Activated T-helper 17 cell treated with anti-CD3 and anti-CD28 coated beads, Interleukin-2, amount 50 U/mL, for 72 hours (primary cell): ENCODE measurements around the gene DIP2C. TPM values are rescaled to one million over a fixed set of nuclear protein-coding genes. Genes with fewer than 3 reads are reported as not detected.

Source experiments
- ATAC-seq: fragments of 150-1000 bp; cut with Tn5 transposase; replicated peaks from 2 replicates; pipeline ENCODE4 v1.10.0; 2021; ENCODE audit warnings: mild to moderate bottlenecking, moderate library complexity
- H3K27ac Mint-ChIP-seq: one replicate; pipeline ENCODE4 v1.8.0; 2022; ENCODE audit warnings: mixed read lengths
- H3K27me3 Mint-ChIP-seq: one replicate; pipeline ENCODE4 v1.8.0; 2022; ENCODE audit warnings: mixed read lengths
- H3K36me3 Mint-ChIP-seq: one replicate; pipeline ENCODE4 v1.8.0; 2022; ENCODE audit warnings: low read depth, mild to moderate bottlenecking, mixed read lengths
- H3K4me1 Mint-ChIP-seq: one replicate; pipeline ENCODE4 v1.8.0; 2022; ENCODE audit warnings: mixed read lengths
- H3K4me3 Mint-ChIP-seq: one replicate; pipeline ENCODE4 v1.8.0; 2022; ENCODE audit warnings: mild to moderate bottlenecking, mixed read lengths
- H3K9me3 Mint-ChIP-seq: one replicate; pipeline ENCODE4 v1.8.0; 2022; ENCODE audit warnings: mixed read lengths
- total RNA-seq, 2 donors: library from RNA; stranded (reverse); gene quantifications; one replicate each; pipeline ENCODE4 v1.2.3, GENCODE V29; 2022

The DIP2C gene
- total RNA-seq, 2 donors from 2014 or later = 1.1 to 1.9 TPM

- H3K4me1 Mint-ChIP-seq = no peaks in the 10 kb centered on the region
- no peaks in the 10 kb centered on the region for H3K36me3 Mint-ChIP-seq
- no peak overlapping the region for H3K4me3 Mint-ChIP-seq
Measured at GRCh38 chr10:525565-526315, 163.7 kb downstream of the DIP2C start.

GRCh38 chr10:523925-524324, 165.5 kb downstream of the DIP2C start:
- no peak for ATAC-seq
- H3K27me3 Mint-ChIP-seq = peaks cover 7% of the 10 kb centered on the region

More at GRCh38 chr10:525565-526315, 163.7 kb downstream of the DIP2C start:
- Mint-ChIP-seq H3K27ac (no peak overlapping the region), H3K9me3 (no peaks in the 10 kb centered on the region), H3K27me3 (peaks cover 7% of the 10 kb centered on the region)
- no peak for ATAC-seq

DNA sequence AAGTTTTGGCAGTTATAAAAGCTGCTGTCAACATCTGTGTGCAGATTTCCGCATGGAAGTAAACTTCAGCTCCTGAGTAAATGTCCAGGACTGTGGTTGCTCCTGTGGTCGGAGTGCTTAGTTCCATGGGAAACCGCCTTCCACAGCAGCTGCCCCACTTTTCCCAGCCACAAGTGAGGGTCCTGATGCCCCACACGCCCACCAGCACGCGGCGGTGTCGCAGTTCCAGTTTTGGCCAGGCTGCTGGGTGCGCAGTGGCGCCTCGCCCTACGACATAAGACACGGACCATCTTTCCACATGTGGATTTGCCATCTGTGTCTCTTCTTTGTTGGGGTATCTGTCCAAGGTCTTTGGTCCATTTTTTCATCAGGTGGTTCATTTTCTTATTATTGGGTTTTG, 167.1 kb downstream of the DIP2C start:
- peaks cover 7% of the 10 kb centered on the region for H3K27me3 Mint-ChIP-seq
- H3K27ac Mint-ChIP-seq = no peak overlapping the region
- no peaks in the 10 kb centered on the region for H3K36me3 Mint-ChIP-seq
- H3K9me3 Mint-ChIP-seq = no peaks in the 10 kb centered on the region
- ATAC-seq = no peak
- H3K4me3 Mint-ChIP-seq = no peak overlapping the region
- H3K4me1 Mint-ChIP-seq = no peaks in the 10 kb centered on the region

More at GRCh38 chr10:523925-524324, 165.5 kb downstream of the DIP2C start:
- Mint-ChIP-seq H3K27ac (no peak overlapping the region), H3K9me3 (no peaks in the 10 kb centered on the region), H3K4me1 (no peaks in the 10 kb centered on the region), H3K4me3 (no peak overlapping the region), H3K36me3 (no peaks in the 10 kb centered on the region)

- Mint-ChIP-seq H3K4me1 (no peaks in the 10 kb centered on the region), H3K4me3 (no peak overlapping the region), H3K27me3 (peaks cover 7% of the 10 kb centered on the region), H3K27ac (no peak overlapping the region), H3K9me3 (no peaks in the 10 kb centered on the region), H3K36me3 (no peaks in the 10 kb centered on the region)
- no peak for ATAC-seq
Measured at GRCh38 chr10:521261-522250, 167.9 kb downstream of the DIP2C start.

DNA sequence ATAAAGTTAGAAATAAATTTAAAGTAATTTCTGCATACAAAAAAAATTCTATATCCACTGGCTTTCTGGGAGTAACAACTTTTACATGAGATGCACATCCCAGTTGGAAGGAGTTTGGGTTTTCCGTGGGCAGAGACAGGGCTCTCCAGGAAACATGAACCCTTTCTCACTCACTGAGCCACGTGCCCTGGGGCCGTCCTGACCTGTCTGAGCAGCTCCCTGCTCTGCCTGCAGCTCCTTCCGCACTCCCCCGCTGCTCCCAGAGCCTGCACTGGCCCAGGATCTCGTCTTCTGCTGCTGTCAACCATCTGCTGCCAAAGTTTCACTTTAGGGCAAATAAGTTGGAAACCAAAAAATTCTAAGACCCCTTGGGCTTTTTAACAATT, 169.1 kb downstream of the DIP2C start:
- H3K4me1 Mint-ChIP-seq = no peaks in the 10 kb centered on the region
- H3K36me3 Mint-ChIP-seq = no peaks in the 10 kb centered on the region
- no peak overlapping the region for H3K4me3 Mint-ChIP-seq
- peaks cover 7% of the 10 kb centered on the region for H3K27me3 Mint-ChIP-seq
- H3K9me3 Mint-ChIP-seq = no peaks in the 10 kb centered on the region
- ATAC-seq = no peak
- no peak overlapping the region for H3K27ac Mint-ChIP-seq

DNA sequence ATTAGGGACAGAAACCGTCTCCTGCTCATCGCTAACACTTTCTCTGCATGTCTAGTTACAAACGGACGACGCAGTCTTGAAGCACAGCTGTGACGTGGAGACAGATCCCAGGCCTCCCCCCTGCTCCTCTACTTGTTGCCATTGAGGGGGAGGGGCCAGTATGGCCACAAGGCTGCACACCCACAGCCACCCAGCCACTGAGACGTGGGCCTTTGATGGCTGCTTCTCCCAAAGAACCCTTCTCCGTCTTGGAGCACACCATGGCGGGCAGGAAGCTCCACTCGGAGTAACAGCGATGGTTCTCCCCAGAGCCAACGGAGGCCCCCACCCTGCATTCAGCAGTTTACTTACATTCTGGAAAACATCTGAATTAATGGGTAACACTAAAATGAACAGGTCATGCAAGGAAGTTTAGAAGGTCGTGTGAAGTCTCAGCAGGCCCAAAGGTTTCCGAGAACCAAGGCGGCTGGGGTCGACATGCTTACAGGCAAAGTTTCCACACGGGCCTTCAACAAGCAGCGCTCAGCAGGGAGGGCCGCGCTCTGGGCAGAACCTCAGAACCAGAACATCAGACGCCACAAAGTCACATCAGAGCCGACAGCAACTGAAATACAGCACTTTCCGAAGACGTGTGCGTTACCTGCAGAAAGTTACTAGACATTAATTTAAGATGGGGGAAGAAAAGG, 169.6 kb downstream of the DIP2C start:
- H3K9me3 Mint-ChIP-seq = no peaks in the 10 kb centered on the region

GRCh38 chr10:519055-519715, 170.3 kb downstream of the DIP2C start:
- no peak overlapping the region for H3K4me3 Mint-ChIP-seq
- H3K9me3 Mint-ChIP-seq = no peaks in the 10 kb centered on the region
- no peaks in the 10 kb centered on the region for H3K36me3 Mint-ChIP-seq
- ATAC-seq = no peak
- no peaks in the 10 kb centered on the region for H3K4me1 Mint-ChIP-seq
- H3K27me3 Mint-ChIP-seq = peaks cover 7% of the 10 kb centered on the region
- H3K27ac Mint-ChIP-seq = no peak overlapping the region

More for the DNA sequence above, 169.6 kb downstream of the DIP2C start:
- ATAC-seq = no peak
- no peak overlapping the region for H3K4me3 Mint-ChIP-seq
- H3K4me1 Mint-ChIP-seq = no peaks in the 10 kb centered on the region
- no peaks in the 10 kb centered on the region for H3K36me3 Mint-ChIP-seq
- no peak overlapping the region for H3K27ac Mint-ChIP-seq
- peaks cover 7% of the 10 kb centered on the region for H3K27me3 Mint-ChIP-seq

DNA sequence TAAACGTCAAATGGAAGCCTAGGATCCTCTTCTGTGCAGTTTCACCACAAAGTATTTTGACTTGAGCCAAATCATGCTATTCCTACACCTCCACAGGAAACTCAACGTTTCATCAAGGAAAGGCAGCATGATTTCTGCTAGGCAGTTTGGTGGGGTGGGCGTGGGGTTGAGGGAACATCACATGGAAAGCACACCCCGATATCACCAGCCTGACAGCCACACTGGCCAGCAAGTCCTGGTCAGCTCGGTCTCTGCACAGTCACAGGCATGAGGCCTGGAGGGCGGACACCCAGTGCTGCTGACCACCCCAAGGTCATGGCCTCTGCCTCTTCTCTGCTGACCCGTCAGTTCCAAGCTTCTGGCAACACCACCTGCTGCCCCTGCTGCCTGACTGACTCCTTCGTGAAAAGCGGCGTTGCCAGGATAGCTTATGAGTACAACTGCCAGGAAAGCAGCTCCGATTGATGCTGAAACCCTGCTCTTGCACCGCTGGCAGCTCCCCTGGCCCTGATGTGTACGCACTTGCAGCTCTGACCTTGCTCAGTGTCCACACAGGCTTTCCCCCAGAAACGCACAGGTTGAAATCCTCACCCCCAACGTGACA, 171.5 kb downstream of the DIP2C start:
- no peak overlapping the region for H3K27ac Mint-ChIP-seq
- H3K9me3 Mint-ChIP-seq = no peaks in the 10 kb centered on the region
- no peaks in the 10 kb centered on the region for H3K36me3 Mint-ChIP-seq
- peaks cover 5% of the 10 kb centered on the region for H3K27me3 Mint-ChIP-seq
- no peak overlapping the region for H3K4me3 Mint-ChIP-seq
- no peak for ATAC-seq
- H3K4me1 Mint-ChIP-seq = peaks cover 5% of the 10 kb centered on the region

GRCh38 chr10:517241-517830, 172.1 kb downstream of the DIP2C start:
- no peak for ATAC-seq

DNA sequence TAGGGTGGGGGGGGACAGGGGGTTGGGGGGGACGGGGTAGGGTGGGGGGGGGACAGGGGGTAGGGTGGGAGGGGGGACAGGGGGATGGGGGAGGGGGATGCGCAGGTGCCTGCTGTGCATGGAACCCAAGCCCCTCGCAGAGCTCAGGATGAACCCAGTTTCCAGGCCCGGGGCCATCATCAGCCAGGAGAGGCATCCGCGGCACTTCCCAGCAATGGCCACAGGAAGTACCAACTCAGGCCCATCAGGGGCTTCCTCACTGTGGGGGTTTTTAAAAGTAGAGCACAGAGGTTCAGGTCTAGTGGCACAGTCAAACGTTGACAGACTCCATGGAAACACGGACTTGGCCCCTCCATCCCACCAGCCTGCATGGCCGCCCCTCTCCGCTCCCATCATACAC, 172.7 kb downstream of the DIP2C start:
- Mint-ChIP-seq H3K9me3 (no peaks in the 10 kb centered on the region), H3K4me3 (no peak overlapping the region), H3K36me3 (no peaks in the 10 kb centered on the region), H3K27ac (no peak overlapping the region), H3K4me1 (peaks cover 5% of the 10 kb centered on the region), H3K27me3 (no peaks in the 10 kb centered on the region)
- no peak for ATAC-seq

More at GRCh38 chr10:517241-517830, 172.1 kb downstream of the DIP2C start:
- Mint-ChIP-seq H3K4me1 (peaks cover 5% of the 10 kb centered on the region), H3K27ac (no peak overlapping the region), H3K27me3 (no peaks in the 10 kb centered on the region), H3K9me3 (no peaks in the 10 kb centered on the region), H3K4me3 (no peak overlapping the region), H3K36me3 (no peaks in the 10 kb centered on the region)

GRCh38 chr10:515674-516073, 173.8 kb downstream of the DIP2C start:
- H3K27me3 Mint-ChIP-seq = no peaks in the 10 kb centered on the region
- no peak for ATAC-seq
- H3K9me3 Mint-ChIP-seq = no peaks in the 10 kb centered on the region
- H3K4me3 Mint-ChIP-seq = no peak overlapping the region
- H3K4me1 Mint-ChIP-seq = peaks cover 14% of the 10 kb centered on the region
- no peak overlapping the region for H3K27ac Mint-ChIP-seq
- H3K36me3 Mint-ChIP-seq = no peaks in the 10 kb centered on the region

GRCh38 chr10:514137-514671, 175.3 kb downstream of the DIP2C start:
- Mint-ChIP-seq H3K27me3 (no peaks in the 10 kb centered on the region), H3K36me3 (no peaks in the 10 kb centered on the region), H3K27ac (no peak overlapping the region), H3K9me3 (no peaks in the 10 kb centered on the region), H3K4me1 (peaks cover 14% of the 10 kb centered on the region), H3K4me3 (no peak overlapping the region)
- ATAC-seq = no peak

DNA sequence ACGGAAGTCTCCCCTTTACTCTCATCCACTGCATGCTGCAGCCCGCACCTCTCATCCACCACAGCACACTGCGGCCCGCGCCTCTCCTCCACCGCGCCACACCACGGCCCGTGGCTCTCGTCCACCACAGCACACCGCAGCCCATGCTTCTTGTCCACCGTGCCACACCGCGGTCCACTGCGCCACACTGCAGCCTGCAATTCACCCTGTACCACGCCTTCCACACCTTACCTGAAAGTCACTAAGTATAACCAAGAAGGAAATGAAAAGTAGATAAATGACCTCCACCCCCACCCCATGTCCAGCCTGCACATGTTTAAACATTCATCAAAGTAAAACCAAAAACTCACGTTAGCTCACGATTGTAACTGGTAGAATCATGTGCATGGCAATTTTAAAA, 176.1 kb downstream of the DIP2C start:
- Mint-ChIP-seq H3K4me3 (no peak overlapping the region), H3K9me3 (no peaks in the 10 kb centered on the region), H3K27ac (no peak overlapping the region), H3K36me3 (no peaks in the 10 kb centered on the region), H3K4me1 (peaks cover 14% of the 10 kb centered on the region), H3K27me3 (no peaks in the 10 kb centered on the region)
- ATAC-seq = no peak
